KG1 (cell line): ENCODE measurements around the gene CAMTA1.

Experiments
- DNase-seq: peaks from one replicate; lab custom pipeline; 2025; lab: John Stamatoyannopoulos, UW

The CAMTA1 gene

GRCh38 chr1:7388141-7388487, 602.9 kb downstream of the CAMTA1 start:
- no peak for DNase-seq

GRCh38 chr1:7388488-7389185, 603.4 kb downstream of the CAMTA1 start:
- no peak for DNase-seq

DNA sequence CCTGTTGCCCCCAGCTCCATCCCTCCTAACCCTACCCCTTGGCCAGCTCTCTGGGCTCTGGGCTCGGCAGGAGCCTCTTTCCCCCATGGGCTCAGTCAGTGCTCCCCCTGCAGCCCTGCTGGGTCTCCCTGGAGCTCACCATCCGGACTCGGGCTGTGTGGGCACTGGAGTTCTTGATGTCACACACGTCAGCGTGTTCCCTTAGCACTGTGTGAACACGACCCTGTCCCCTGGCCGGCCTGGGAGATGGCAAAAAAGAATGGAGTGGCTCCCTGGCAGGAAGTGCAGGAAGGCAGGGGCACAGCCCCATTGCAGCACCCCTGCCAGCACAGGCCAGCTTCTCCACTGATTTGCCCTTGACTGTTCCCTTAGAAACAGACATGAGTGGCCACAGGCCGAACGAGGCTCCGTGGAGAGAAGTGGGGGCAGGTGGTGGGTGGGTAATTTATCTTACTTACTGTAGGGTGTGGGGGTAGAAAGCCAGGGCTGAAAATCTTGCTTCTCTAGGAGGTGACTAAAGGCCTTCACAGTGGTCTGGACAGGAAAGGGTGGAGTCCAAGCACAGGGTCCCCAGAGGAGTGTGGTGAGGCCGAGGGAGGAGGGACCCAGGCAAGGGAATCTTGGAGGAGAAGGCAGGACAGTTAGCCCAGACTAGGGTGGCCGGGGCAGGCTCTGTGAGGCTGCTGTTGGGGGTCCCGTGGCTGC, 604.1 kb downstream of the CAMTA1 start:
- DNase-seq, result no peak

DNA sequence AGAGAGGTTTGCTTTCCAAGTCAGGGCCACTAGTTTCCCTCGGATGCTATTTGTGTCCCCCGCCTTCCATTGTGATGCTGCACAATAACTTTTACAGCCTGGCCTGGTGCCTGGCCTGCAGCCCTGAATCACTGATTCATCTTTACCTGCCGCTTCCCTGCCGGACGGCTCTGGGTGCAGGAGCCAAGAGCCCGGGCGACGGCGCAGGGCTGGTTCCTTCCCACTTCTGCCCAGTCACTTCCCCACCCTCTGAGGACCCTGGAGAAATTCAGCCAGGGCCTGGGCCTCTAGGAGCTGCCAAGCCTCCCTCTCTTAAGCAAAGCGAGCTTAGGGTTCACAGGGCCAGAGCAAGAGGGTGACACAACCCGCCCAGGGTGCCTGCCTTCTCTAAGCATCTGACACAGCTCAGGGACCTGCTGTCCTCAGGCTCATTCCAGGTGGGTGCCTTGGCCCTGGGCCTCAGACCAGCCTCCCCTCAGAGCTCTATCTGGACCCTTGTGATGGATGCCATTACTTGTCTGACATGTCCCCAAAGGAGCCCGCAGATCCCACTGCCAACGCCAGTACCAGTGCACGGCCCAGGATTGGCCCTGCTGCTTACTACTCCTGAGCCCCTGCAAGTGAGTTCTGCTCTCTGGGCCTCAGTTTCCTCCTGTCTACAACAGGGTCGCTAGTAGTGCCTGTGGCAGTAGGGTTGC, 604.8 kb downstream of the CAMTA1 start:
- no peak for DNase-seq

- no peak for DNase-seq
Measured at GRCh38 chr1:7390604-7391000, 605.3 kb downstream of the CAMTA1 start.

- DNase-seq, result no peak
Measured at GRCh38 chr1:7393136-7393535, 607.9 kb downstream of the CAMTA1 start.

DNA sequence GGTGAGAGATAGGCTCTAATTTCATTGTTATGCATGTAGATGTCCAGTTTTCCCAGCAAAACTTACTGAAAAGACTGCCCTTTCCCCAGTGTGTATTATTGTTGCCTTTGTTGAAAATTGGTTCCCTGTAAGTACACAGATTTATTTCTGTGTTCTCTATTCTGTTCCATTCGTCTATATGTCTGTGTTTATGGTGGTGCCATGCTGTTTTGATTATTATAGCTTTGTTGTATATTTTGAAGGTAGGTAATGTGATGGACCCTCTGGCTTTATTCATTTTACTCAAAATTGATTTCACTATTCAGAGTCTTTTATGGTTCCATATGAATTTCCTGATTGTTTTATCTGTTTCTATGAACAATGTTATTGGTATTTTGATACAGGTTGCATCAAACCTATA, 610.0 kb downstream of the CAMTA1 start:
- DNase-seq, result no peak

GRCh38 chr1:7398982-7399381, 613.7 kb downstream of the CAMTA1 start:
- no peak for DNase-seq

- no peak for DNase-seq
Measured at GRCh38 chr1:7399514-7400125, 614.4 kb downstream of the CAMTA1 start.

GRCh38 chr1:7400566-7400965, 615.3 kb downstream of the CAMTA1 start:
- no peak for DNase-seq

- DNase-seq, result no peak
Measured at GRCh38 chr1:7401814-7402547, 616.7 kb downstream of the CAMTA1 start.

GRCh38 chr1:7402548-7402850, 617.2 kb downstream of the CAMTA1 start:
- DNase-seq, result no peak

GRCh38 chr1:7403265-7404045, 618.2 kb downstream of the CAMTA1 start:
- no peak for DNase-seq

DNA sequence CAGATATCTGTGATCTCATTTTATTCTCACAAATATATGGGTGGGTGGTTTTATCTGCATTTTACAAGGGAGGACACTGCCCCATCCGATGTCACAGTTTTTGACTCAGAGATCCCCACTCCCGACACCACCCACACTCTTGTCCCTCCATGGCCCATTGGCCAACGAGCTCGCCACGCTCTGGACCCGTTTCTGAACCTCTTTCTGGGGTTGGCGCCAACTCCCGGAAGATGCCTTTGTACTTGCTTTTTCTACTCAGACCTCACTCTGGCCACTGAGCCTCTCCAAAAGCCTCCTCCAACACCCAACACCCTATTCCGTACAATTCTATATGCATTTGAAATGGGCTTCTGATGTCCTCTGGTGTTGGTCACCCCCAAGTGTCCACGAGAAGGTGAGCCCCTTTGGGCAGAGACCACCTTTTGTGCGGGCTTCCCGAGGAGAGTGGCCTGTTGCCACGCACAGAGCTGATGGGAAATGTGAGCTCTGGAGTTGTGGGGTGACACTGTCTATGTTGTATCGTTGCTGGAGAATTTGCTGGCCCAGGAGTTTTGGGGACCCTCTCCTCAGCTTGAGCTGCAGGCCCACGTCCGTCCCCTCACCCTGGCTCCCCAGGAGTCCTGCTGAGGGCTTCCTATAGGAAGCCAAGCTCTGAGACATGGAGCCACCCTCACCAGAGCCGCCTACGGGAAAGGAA, 618.9 kb downstream of the CAMTA1 start:
- DNase-seq, result no peak

- DNase-seq, result no peak
Measured at GRCh38 chr1:7405844-7406500, 620.7 kb downstream of the CAMTA1 start.

GRCh38 chr1:7406641-7407543, 621.6 kb downstream of the CAMTA1 start:
- DNase-seq, result no peak

DNA sequence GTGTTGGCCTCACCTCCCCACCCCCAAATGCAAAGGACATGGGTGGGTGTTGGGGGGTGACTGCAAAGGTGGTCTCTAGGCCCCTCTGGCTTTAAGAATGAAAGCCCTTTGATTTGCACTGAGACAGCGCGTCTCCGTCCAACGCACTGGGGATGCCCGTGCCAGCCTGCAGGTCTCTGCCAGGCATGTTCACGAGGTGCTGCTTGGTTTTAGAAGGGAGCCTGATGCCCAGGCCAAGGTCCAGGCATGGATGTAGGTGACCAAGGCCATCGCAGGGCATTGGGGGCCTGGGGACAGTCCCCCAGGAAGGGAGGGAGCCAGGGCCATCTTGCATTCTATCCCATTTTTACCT, 622.3 kb downstream of the CAMTA1 start:
- DNase-seq, result no peak

GRCh38 chr1:7407980-7408770, 622.9 kb downstream of the CAMTA1 start:
- no peak for DNase-seq

- no peak for DNase-seq
Measured at GRCh38 chr1:7408771-7409150, 623.5 kb downstream of the CAMTA1 start.
